GM21390 (cell line): ENCODE results near the gene SNAP25.

Experiments used
- ATAC-seq: cut with Tn5 transposase; IDR thresholded peaks from one replicate; pipeline ENCODE4 v1.9.1; 2021; ENCODE audit not compliant: unreplicated experiment

The SNAP25 gene

GRCh38 chr20:10216146-10216791 is 2.4 kb upstream of the SNAP25 start:
- no peak for ATAC-seq

GRCh38 chr20:10217721-10218410 is 764 bp upstream of the SNAP25 start:
- ATAC-seq = no peak

GRCh38 chr20:10219452-10219791 is 792 bp downstream of the SNAP25 start:
- ATAC-seq = peak; percentile 76

GRCh38 chr20:10219993-10220750 is 1.5 kb downstream of the SNAP25 start:
- no peak for ATAC-seq

GRCh38 chr20:10221021-10221420 is 2.4 kb downstream of the SNAP25 start:
- no peak for ATAC-seq

- no peak for ATAC-seq
Measured at GRCh38 chr20:10225439-10226060, 6.9 kb downstream of the SNAP25 start.

DNA sequence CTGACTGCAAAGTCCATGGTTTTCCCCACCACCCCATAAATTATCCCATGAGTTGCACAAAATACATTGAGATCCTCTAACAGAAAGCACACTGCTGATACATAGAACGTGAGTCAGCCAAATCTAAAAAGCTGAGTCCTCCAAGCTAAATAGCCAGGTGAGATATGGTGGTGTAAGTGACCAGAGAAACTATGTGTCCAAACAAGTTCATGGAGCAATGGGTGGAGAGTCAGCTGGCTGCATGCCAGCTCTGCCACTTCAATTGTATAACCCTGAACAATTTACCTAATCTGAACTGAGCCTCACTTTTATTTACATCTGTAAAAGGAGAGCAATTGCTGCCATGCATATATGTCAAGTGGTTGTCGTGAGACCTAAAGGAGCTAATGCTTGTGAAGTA is 9.7 kb downstream of the SNAP25 start:
- ATAC-seq = no peak

DNA sequence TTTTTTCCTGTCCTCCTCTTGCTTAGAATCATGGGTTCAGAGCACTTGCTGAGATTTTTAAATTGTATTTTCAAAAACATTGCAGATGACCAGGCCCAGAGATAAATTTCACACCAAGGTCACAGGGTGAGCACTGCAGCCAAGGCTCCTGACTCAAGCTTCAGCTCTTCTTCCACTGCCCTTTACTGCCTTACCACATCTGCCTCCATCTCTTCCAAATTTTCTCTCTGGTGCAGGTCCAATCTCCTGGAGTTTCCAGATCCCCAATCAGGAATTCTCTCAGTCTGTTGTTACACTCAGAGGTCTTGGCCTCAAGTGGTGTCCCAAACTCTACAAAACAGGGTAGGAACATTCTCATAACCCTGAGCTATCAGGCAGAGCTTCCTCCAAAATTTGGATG is 12.7 kb downstream of the SNAP25 start:
- ATAC-seq = no peak

- ATAC-seq = no peak
Measured at GRCh38 chr20:10236540-10237533, 18.2 kb downstream of the SNAP25 start.

GRCh38 chr20:10239954-10240353 is 21.3 kb downstream of the SNAP25 start:
- no peak for ATAC-seq

- no peak for ATAC-seq
Measured at GRCh38 chr20:10240655-10241054, 22.0 kb downstream of the SNAP25 start.

DNA sequence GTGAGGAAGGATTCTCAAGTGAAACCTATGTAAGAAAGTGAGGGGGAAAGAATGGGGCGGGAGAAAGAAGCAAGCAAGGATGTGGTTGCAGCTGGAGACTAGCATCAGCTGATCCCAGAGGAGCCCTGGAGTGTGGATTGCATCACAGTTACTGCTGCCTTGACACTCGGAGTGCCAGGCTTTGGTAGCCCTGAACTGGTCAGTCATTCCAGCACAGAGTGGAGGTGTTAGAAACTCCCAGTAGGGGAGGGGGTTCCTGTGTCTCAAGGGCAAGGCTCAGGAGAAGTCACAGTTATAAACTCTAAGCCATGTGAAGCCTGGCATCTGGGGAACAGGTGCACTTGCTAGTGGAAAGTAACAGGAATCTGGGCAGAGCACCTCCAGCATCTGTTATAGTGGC is 23.5 kb downstream of the SNAP25 start:
- no peak for ATAC-seq

- no peak for ATAC-seq
Measured at GRCh38 chr20:10247440-10247839, 28.8 kb downstream of the SNAP25 start.

DNA sequence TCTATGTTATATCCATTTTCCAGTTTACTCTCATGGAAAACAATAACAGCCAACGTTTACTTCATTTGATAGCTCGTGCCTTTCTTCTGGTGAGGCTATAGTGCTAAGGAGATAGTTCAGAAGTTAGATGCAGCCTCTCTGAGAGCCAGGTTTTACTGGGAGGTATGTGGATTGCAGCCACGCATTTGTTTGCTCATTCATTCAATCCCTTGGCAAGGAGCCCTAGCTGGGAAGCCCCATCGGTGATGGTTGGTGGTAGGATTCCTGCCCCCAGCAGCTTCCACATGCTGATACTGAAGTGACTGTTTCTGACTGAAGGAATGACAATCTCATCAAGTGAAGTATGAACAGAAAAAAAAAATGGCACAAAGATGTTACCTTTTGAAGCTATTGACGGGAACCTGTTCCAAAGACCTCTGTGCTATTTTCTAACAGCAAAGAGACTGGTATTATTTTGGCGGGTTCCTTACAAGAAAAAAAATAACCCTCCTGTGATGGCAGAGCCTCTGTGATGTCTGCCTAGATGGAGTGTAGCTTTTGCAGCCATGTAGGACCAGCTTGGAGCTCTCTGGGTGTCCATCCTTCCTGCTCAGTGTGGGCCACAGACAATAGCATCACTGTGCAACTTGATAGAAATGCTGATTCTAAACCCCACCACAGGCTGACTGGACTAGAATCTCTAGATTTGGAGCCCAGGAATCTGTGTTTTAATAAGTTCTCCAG is 30.6 kb downstream of the SNAP25 start:
- ATAC-seq = no peak

GRCh38 chr20:10249822-10250221 is 31.2 kb downstream of the SNAP25 start:
- ATAC-seq = no peak

DNA sequence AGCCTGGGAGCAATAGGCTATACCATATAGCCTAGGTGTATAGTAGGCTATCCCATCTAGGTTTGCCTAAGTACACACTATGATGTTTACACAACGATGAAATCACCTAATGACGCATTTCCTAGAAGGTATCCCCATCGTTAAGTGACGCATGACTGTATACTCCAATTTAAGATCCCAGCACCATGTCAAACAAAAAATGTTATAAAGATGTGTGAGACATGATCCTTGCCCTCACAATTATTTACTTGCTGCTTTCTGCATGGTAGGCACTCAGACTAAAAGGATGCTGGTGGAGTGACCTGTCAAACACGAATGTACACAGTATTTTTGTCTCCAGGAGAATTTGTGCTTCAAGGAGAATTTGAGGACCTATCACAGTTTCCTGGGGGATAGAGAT is 32.3 kb downstream of the SNAP25 start:
- ATAC-seq = no peak

DNA sequence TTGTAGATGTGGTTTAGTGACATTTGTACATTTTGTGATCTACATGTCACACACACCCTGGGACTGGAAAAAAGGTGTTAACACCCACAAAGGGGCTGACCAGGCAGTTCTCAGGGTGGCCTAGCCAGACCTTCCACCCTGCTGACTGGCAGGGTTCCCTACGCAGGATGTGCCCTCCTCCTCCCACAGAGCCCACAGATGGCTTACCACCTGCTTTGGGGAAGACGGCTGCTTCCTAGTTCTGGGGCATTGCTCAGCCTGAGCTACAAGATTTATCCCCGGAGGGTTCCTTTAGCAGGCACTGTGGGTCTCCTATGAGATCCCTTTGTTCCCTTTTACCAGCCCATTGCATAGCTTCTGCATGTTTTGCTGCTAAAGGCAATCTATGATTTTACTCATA is 35.1 kb downstream of the SNAP25 start:
- ATAC-seq = no peak

- no peak for ATAC-seq
Measured at GRCh38 chr20:10255846-10256245, 37.2 kb downstream of the SNAP25 start.

- no peak for ATAC-seq
Measured at GRCh38 chr20:10259166-10259565, 40.5 kb downstream of the SNAP25 start.

- ATAC-seq = no peak
Measured at GRCh38 chr20:10260316-10260715, 41.7 kb downstream of the SNAP25 start.
